SHP77 treated with DMSO at 0.1 percent for 48 hours (cell line): ENCODE results near the gene ACHE.

Experiments used
- DNase-seq: peaks from one replicate; lab custom pipeline; 2025; lab: John Stamatoyannopoulos, UW

Gene ACHE

DNA sequence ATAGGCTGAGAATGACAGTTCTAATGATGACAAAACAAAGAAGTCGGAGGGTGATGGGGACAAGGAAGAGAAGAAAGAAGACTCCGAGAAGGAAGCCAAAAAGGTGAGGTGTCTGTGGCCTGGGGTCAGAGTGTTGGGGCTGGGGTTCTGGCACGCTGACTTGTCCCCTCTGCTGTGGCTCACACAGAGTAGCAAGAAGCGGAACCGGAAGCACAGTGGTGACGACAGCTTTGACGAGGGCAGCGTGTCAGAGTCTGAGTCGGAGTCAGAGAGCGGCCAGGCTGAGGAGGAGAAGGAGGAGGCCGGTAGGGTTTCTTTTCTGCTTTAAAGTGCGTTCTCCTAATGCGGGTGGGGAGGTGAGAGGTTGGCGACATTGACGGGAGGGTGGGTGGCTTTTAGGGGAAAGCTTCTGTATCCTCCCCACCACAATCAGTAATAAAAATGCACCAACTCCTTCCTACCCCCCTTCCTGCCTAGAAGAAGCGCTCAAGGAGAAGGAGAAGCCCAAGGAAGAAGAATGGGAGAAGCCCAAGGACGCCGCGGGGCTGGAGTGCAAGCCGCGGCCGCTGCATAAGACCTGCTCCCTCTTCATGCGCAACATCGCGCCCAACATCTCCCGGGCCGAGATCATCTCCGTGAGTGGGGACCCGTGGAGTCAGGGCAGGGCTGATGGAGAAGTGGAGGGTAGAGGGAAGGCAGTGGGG lies 10.8 kb downstream of the ACHE start:
- DNase-seq = no peak

DNA sequence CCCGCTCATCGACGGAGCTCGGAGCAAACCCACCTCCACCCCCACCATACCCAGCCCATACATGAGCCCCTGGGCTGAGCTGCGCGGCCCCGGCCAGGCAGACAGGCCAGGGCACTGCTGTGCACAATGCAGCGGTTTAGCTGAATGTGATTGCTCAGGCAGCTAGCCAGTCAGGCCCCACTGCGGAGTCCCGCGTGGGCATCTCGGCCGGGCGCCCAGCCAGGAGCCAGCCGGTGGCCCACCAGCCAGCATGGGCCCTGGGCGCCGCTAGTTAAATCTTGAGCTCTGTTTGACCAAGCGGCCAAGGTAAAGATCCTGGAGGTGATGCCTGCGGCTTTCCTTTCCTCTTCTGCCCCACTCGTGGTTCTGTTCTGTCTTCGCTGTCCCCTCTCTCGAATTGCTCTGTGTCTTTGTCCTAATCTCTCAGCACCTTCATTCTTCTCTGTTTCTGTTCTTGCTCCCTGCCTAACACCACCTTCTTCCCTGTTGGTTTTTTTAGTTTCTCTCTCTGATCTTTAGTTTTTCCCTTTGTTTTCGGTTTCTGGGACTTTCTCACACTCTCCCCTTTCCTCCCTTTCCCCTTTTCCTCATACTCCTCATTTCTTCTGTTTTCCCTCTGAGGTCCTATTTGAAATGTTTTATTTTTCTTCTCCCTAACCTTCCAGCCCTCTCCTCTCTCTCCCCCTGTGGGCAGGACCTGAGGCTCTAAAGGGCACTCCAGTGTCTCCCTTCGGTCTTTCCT lies 12.7 kb downstream of the ACHE start:
- no peak for DNase-seq

DNA sequence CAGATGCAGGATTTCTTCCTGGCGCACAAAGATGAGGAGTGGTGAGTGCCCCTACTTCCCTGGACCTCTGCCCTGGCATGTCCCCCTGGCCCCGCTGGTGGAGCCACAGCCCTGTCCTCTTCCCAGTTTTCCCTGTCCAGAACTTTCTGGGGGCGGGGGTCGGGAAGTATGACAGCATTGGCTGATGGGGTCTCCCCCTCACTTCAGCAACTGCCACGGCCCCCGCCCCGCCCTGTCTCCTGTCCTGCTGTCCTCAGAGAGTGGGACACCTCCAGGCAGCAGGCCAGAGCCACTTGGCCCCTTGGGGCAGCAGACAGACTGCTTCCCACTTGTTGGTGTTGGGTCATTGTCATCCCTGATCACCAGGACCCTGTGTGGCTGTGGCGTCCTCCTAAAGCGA lies 13.5 kb downstream of the ACHE start:
- DNase-seq = no peak

DNA sequence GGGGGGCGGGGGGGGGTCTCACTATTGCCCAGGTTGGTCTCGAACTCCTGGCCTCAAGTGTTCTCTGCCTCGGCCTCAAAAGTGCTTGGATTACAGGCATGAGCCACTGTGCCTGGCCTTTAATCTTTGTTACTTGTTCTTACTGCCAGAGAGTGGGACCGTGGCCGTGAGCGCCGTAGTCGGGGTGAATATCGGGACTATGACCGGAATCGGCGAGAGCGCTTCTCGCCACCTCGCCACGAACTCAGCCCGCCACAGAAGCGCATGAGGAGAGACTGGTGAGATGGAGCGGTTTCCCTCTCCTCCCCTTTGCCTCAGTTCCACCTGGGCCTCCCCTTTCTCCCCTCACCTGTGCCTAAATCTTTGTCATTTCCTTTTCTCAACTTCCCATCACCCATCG lies 14.6 kb downstream of the ACHE start:
- DNase-seq = no peak

DNA sequence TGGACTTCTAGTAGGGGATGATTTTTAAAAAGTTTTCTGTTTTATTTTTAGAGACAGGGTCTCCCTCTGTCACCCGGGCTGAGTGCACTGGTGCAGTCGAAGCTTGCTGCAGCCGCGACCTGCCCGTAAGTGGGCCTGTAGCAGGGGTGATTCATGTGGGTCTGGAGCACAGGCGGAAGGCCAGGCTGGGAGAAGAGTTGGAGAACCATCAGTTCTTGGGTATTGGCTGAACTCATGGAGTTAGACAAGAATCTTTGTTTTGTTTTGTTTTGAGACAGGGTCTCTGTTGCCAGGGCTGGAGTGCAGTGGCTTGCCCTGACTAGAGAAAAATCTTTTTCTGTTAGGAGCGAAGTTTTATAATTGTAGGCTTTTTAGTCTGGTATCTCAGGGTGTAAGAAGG lies 15.0 kb downstream of the ACHE start:
- no peak for DNase-seq

DNA sequence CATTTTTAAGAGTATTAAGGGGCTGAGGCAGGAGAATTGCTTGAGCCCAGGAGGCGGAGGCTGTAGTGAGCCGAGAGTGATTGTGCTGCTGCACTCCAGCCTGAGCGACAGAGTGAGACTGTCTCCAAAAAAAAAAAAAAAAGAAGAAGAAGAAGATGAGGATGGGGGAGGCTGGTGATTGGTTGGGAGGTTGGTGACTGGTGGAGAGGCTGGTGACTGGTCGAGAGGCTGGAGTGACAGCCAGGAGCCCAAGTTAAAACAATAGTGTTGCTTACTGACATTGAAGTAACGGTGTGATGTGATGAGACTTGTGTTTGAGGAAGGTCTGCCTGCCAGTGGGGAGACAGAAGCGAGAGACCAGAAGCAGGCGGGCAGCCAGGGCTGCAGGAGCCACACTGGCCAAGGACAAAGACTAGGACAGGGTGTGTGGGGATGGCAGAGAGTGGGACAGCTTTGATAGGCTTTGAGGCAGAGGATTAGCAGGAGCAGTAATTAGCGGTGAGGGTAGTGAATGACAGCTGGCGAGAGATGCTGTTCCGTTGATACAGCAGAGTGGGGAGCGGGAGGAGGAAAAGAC lies 15.9 kb downstream of the ACHE start:
- DNase-seq = no peak

DNA sequence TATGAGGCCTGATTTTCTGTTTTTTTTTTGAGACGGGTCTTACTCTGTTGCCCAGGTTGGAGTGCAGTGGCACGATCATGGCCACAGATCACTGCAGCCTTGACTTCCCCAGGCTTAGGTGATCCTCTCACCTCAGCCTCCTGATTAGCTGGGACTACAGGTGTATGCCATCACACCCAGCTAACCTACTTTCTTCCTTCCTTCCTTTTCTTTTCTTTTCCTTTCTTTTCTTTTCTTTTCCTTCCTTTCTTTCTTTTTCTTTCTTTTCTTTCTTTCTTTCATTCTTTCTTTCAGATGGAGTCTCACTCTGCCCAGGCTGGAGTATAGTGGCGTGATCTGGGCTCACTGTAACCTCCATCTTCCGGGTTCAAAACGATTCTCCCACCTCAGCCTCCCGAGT lies 17.0 kb downstream of the ACHE start:
- DNase-seq = no peak

DNA sequence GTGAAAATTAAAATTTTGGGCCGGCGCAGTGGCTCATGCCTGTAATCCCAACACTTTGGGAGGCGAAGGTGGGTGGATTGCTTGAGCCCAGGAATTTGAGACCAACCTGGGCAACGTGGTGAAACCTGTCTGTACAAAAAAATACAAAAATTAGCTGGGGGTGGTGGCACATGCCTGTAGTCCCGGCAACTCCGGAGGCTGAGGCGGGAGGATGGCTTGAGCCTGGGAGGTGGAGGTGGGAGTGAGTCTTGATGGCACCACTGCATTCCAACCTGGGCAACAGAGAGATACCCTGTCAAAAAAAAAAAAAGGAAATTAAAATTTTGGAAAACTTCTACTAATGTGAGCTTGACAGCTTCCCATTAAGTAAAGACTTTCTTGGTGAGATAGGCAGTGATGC lies 17.7 kb downstream of the ACHE start:
- DNase-seq = no peak

DNA sequence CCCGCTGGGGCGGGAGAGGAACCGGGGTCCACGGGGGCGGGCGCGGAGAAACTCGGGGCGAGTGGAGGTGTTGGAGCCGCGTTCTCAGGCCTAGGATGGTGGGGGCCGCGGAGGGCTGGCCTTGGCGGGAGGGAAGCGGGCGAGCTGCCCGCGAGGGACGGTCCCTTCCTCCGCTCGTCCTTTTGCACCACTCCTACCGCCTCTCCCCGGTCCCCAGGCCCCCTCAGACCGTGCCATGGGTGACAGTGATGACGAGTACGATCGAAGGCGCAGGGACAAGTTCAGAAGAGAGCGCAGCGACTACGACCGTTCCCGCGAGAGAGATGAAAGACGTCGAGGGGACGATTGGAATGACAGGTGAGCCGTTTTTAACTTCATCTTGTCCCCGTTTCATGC lies 20.3 kb downstream of the ACHE start:
- no peak for DNase-seq

DNA sequence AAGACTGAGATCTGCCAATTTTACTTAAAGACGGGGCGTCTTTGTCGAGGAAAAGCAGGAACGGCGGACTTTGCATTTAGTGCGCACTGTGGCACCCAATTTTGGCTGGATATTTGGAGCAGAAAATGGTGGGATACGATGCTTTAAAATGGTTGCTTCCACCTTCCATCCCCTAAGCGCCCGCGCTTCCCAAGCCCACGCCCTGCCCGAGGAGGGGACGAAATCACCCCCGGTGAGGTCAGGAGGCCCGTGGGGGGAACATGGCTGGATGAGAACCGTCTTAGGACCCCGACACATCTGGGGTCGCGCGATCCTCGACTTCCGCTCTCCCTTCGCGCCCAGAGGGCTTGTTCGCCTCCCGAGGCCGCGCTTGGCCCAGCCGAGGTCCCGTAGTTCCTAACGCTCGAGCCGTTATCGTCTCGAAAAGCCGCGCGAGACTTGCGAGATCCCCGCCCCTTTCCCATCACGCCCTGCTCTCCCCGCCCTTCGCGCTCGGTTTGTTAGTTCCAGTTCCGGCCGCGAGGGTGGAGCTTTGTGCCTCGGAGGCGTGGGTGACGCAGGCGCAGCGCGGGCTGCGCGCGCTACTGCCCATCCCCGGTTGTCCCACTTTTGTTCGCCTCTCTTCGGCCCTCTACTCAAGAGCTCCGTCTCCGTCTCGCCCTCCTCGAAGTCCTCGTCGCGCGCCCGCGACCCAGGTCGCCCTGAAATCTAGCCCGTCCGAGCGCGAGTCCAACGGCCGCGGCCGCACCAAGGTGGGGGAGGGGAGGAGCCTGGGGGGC lies 20.9 kb downstream of the ACHE start, which contains the start of gene SRRT:
SRRT (plus strand) TSS at position 527 of the 779 bp plus-strand sequence. CDS start 488 bp downstream, outside the sequence.
- DNase-seq = peak; percentile 84

DNA sequence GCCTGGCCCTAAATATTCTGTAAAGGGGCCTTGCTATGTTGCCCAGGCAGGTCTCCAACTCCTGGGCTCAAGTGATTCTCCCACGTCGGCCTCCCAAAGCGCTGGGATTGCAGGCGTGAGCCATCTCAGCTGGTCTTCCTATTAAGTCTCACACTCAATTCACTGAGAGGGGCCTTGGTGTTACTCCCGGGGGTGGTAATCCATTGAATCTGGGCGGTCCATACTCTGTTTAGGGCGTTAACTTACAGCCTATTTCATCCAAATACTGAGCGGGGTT lies 21.4 kb downstream of the ACHE start:
- no peak for DNase-seq

DNA sequence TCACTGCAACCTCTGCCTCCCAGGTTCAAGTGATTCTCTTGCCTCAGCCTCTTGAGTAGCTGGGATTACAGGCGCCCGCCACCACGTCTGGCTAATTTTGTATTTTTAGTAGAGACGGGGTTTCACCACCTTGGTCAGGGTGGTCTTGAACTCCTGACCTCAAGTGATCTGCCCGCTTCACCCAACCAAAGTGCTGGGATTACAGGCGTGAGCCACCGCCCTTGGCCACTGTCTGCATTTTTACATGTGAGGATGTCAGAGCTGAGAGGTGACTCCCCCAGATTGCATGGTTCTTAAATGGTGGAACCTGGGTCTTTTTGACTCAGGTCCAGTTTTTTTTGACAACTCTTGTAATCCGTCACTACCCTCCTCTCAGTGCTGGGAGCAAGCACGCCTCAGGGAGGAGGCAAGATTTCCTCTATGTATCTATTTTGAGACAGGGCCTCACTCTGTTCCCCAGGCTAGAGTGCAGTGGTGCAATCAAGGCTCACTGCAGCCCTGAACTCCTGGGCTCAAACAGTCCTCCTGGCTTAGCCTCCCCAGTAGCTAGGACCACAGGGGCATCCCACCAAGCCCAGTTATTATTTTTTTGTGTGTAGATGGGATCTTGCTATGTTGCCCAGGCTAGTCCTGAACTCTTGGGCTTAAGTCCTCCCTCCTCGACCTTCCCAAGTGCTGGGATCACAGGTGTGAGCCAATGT lies 21.9 kb downstream of the ACHE start:
- DNase-seq = no peak

DNA sequence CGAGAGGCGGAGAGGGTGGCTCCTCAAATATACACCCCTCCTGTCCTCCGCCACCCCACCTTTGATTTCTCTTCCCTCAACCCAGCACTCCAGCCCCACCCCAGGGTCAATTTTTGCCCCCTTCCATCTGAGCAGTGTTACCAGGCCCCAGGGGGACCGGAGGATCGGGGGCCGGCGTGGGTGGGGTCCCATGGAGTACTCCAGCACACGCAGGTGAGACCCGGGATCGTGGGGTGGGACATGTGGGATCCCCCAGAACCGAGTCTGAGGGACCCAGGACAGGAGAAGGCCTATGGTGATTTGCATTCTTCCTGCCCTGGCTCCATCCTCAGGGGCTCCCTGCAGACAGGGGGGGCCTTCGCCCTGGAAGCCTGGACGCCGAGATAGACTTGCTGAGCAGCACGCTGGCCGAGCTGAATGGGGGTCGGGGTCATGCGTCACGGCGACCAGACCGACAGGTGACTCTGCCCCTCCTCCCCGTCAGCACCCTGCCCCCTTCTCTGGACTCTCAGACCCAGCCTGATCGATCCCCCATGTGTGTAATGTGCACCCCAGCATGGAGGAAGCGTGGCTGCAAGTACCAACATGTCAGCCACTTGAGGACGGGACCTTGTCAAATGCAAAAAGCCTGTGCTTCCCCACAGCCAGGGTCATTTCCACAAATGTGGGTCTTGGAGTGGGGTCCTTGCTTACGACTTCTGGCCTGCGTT lies 27.8 kb downstream of the ACHE start:
- no peak for DNase-seq

DNA sequence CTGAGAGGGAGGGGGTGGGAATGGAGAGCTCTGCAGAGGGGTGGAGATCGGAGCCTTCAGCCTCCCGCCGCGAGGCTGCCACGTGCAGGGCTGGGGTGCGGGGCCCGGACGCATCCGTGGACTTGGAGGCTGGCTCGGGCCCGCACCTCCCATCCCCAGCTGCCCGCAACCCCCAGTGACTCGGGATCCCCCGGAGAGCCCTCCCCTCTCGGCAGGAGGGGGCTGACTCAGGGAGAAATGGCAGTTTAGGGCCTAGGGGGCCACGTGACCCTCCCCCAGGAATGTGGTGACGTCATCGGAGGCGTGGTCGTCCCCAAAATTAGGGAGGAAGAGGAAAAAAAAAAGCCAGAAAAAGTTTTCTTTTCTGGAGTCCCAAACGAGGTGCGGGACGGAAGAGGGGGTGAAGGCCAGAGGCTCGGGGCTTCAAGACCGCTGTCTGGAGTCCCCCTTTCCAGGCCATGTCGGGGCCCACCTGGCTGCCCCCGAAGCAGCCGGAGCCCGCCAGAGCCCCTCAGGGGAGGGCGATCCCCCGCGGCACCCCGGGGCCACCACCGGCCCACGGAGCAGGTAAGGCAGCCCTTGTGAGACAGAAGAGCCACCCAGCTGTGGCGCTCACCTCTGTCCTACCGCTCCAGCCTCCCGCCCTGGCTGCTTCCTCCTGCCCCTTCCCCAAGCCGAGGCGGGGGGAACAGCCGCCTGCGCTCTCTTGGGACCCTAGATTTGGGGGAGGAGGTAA lies 28.5 kb downstream of the ACHE start, which contains the start of gene TRIP6:
TRIP6 (plus strand) TSS at position 348 of the 736 bp plus-strand sequence; CDS start at position 459, 111 bp downstream.
- no peak for DNase-seq

DNA sequence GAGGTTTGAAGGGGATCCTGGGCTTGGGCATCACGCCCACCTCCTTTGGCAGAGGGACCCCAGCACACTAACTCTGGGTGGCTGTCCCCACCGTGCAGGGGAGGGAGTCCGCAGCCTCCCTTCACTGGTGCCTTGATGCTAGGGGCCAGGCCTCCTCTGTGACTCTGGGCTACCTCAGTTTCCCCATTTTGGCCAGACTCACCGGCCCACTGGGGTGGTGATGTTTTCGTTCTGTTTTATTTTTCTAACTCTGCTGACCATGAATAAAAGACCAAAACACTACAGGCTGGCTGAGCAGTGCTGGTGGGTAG lies 29.0 kb downstream of the ACHE start:
- no peak for DNase-seq

DNA sequence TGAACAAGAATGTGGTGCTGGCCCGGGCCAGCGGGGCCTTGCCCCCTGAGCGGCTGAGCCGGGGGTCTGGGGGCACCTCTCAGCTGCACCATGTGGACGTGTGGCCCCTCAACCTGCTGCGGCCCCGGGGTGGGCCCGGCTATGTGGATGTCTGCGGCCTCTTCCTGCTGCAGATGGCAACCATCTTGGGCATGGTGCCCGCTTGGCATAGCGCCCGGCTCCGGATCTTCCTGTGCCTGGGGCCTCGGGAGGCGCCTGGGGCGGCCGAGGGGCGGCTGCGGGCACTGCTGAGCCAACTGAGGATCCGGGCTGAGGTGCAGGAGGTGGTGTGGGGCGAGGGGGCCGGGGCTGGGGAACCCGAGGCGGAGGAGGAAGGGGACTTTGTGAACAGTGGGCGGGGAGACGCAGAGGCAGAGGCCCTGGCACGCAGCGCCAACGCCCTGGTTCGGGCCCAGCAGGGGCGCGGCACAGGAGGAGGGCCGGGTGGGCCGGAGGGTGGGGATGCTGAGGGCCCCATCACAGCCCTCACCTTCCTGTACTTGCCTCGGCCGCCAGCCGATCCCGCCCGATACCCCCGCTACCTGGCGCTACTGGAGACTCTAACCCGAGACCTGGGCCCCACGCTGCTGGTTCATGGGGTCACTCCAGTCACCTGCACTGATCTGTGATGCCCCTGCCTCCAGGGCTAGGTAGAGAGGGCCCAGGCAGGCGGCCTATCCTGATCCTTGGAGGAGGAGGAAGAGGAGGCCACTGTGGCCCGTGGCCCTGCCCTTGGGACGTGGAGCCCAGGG lies 29.6 kb downstream of the ACHE start:
- DNase-seq = no peak

DNA sequence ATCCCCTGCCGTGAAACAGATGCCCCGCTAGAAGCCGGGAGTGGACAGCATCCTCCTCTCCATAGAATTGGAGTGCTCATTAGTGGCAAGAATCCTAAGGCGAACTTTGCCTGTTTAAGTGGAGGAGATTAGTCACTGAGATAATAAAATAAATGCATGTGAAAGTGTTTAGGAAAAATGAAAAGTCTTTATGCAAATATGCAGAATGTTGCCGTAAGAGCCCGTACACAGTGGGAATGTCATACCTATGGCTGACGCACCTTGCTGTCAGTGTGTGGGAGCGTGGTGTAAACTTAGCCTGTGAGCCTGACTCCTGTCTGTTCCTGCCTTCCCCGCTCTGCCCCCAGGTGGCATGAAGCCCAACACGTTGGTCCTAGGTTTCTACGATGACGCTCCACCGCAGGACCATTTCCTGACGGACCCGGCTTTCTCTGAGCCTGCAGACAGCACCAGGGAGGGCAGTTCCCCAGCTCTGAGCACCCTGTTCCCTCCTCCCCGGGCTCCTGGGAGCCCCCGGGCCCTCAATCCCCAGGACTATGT lies 30.2 kb downstream of the ACHE start:
- DNase-seq = no peak

DNA sequence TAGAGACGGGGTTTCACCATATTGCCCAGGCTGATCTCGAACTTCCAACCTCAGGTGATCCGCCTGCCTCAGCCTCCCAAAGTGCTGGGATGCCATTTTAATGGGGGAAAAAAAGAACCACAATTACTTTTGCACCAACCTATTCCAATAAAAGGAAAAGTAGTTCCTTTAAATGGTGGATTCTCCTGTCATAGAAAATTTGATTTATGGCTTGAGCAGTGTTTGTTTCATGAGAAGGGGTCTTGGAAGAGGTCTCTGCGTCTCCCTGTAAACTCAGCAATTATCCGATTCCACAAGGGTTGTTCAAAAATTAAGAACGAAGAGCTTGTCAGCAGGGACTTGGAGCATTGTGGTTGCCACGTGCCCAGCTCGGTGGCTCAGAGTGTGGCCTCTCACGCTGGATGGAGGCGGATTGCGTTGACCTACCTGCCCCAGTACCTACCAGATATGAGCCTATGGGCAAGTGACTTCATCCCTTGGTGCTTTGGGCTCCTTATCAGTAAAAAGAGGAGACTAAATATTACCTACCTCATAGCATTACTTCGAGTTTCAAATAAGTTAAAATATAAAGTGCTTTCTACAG lies 31.3 kb downstream of the ACHE start:
- no peak for DNase-seq

DNA sequence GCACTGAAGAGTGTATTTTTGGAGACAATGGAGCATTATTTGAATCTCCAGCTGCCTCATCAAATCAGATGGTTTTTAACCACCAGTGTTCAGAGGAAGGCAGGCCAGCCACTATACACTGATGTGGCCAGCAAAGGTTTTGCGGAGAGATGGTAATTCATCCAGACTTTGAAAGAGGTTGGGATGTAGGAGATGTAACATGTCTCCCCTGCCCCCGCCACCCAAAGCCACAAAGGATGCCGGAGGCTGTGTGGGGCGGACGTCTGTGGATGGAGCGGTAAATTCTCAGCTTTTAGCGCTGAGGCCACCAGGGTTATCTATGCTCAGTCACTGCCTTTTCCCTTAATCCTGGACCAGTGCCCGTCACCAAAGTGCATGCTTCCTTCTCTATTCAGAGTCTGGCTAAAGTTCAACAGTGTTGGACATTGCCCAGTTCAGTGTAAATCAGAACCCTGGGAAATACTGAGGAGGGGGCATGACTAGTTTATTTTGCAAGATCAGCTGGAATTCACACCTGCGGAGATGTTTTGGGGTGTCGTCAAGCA lies 32.2 kb downstream of the ACHE start:
- no peak for DNase-seq
